Endometrium (tissue), 2 donors: Measurements from ENCODE around the gene TCERG1L.

Experiments
- FAIRE-seq: peaks from 2 replicates; lab custom pipeline; 2012; peaks lifted over from hg19 to GRCh38; lab: Jason Lieb, UNC
- donor health status: control.
- donor health status: control.

Gene TCERG1L

GRCh38 chr10:131207176-131207575 lies 104.3 kb downstream of the TCERG1L start:
- FAIRE-seq, result no peak

DNA sequence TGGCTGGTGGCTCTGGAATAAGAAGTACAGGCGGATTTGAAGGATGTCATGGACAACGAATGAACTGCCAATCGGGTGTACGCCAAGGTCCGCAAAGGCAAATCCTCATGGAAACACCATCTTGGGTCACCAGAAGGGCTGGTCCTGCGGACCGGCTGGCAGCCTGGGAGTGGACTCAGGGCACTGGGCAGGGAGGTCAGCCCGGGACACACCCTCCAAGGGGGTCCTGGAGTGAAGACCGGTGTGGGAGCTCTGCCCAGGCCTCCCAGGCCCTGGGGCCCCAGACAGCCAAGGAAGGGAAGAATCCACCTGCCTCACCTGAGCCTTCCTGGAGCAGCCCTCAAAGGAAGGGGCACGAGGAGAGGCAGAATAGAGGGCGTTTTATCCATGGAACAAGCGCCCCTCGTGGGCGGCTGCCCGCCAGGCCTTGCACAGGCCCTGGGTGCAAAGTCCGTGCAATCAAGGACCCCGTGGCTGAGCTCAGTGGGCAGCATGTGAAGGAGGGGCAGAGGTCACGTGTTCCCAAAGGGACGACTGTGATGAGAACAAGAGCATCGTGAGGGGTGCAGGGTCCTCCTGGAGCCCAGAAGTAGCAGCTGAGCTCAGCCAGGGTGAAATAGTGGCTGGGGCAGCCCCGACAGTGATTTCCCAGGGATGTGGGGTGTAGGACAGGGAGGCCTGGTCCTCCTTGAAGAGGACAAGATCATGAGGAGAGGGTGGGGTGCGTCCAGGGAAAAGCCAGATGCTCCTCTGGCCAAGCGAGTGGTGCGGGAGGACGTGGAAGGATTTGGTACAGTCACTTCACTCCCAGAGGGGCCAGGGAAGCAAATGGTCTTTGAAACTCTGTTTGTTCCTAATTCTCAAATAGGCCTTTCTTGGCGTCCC lies 105.2 kb downstream of the TCERG1L start:
- FAIRE-seq, result no peak

DNA sequence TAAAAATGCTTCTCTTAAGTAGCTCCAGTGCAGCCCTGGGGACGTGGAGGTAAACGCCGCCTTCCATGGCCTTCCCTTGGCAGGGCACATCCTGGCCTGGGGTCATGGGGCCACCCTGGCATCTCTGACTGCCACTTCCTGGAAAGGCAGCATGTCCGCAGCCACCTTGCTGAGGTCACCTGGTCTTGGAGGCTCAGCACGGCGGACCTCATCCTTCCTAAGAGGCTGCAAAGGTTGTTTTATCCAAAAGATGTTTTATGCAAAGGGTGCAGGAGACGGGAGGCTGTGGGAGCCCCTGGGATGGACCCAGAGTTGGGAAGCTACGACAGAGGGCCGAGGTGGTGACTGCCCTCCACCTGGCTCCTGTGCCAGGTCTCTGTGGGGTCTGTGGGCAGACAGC lies 106.0 kb downstream of the TCERG1L start:
- no peak for FAIRE-seq

- FAIRE-seq, result no peak
These were observed 106.9 kb downstream of the TCERG1L start for GRCh38 chr10:131204406-131205152.

GRCh38 chr10:131203456-131204357 lies 107.8 kb downstream of the TCERG1L start:
- FAIRE-seq, result no peak

GRCh38 chr10:131202990-131203389 lies 108.5 kb downstream of the TCERG1L start:
- no peak for FAIRE-seq

DNA sequence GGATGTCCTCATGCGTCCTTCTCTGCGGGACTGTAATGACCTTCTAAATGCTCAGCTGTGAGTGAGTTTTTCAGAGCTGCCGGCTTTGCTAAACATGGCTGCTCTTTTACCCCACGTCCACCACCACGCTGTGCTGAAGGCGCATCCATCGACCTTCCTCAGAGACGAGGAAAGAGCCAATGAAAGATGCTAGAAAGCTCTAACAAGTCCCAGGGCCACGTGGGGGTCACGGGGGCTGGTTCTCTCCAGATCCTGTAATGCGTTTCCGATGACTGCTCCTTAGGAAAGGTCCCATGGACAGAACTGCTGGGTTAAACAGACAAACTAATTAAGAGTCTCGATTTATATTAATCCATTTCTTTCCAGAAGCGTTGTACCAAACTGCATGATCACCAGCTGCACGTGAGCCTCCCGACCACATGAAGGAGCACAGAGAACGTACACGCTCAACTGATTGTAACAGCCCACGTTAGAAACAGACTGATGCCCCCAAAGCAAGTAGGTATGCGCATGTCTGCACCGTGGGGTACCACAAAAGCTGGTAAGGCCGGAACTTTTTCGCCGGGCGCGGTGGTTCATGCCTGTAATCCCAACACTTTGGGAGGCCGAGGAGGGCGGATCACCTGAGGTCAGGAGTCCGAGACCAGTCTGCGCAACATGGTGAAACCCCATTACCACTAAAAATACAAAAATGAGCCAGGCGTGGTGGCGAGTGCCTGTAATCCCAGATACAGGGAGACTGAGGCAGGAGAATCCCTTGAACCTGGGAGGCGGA lies 109.6 kb downstream of the TCERG1L start:
- no peak for FAIRE-seq

- no peak for FAIRE-seq
These were observed 110.6 kb downstream of the TCERG1L start for GRCh38 chr10:131200856-131201470.

DNA sequence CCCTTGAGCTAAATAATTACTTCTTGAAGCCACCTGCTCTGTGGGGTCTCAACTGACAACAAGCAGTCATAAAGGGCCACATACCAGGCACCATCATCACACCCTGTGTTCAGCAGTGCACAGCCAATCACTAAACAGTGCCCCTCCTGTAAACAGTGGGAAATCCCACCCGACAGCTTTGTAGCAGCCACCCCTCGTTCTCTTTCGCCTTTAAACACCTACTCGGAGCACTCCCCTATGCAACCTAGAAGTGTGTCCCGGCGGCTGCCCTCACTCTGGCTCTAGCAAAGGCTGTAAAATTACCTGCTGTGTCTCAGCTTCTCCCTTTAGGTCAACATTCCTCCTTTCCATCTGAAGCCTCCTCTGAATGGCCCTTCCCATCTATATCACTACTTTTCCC lies 111.9 kb downstream of the TCERG1L start:
- FAIRE-seq, result no peak

- FAIRE-seq, result no peak
These were observed 112.7 kb downstream of the TCERG1L start for GRCh38 chr10:131198843-131199242.

DNA sequence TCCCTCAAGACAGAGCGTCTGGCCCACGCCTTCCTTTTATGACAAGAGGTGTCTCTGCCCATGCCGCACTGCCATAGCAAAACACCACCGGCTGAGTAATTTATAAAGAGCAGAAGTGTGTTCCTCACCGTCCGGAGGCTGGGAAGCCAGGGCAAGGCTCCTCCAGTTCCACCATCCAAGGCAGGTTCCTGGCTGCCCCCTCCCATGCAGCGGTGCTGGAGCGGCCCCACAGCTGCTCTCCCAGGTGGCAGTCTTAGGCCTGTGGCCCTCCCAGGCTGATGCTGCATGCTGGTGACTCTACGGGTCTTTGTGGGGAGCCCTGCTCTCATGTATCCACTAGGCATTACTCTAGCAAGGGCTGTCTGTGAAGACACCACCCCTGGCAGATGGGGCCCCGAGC lies 113.1 kb downstream of the TCERG1L start:
- no peak for FAIRE-seq

DNA sequence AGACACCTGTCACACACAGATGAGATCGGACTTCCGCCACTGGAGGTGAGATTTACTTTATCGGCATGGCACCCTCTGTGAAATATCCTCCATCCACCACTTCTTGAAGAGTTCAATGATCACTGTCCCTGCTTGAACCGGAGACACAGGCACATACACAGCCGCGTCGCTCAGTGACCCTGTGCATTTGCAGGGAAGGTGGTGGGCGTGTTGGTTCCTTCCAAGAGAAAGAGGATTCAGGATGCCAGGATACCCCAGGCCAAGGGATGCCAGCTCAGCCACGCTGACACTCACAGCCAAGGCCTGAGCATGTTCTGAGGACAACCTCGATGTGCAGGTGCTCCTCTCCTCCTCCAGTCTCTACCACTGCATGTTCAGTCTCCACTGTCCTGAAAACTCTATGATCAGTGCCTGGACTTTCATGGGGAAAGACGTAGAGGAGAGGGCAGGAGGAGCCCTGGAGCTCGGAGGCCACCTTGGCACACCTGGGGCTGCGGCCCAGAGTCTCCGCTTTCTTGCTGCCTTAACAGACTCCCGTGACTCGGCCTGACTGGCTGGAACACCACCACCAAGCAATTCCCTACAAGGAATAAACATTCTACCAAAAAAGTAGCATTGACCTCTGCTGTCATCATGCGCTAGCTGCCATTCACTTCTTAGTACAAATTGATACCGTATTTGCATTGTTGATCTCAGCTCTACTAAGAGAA lies 115.2 kb downstream of the TCERG1L start:
- FAIRE-seq, result no peak

DNA sequence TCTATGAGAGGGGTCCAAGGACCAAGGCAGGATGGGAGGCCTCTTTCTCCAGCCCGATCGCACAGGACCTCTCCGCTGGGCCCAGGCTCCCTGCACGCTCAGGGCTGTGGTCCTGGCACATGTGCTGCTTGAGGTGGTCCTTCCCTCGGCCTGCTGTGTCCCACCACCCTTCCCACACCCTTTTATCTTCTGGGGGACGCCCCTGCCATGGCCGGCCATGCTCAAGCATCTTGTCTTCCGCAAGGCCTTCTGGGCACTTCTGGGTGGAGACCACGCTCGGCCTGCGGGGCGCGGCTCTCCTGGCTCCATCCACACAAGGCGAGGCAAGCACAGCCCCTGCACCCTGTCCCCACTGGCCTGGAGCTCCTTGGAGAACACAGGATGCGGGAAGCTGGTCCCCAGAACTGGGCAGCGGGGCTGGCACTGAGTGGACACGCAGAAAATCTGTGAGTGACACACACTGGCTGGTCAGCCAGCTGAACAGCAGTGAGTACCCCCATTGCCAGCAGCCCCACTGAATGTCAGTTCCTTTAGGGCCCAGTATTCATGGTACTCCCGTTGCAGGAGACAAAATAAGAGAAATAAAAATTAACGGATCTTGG lies 115.9 kb downstream of the TCERG1L start:
- FAIRE-seq, result no peak

- FAIRE-seq, result no peak
These were observed 116.4 kb downstream of the TCERG1L start for GRCh38 chr10:131195116-131195515.

DNA sequence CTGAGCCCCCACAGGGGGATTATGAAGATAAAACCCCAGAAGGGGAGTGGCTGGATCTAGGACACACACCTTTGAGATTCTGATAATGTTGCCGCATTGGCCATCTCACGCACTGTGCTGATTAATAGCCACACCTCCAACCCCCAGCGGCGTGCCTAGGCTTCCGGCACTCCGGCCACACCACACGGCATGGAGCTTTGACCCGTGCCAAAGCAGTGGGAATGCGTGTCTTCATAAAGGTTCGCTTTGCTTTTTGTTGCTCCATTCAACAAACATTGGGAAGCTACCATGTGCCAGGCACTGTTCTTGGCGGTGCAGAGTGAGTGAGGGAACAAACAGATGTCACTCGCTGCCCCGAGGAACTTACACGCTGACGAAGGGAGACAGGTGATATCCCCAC lies 117.6 kb downstream of the TCERG1L start:
- FAIRE-seq, result no peak

GRCh38 chr10:131188494-131188893 lies 123.0 kb downstream of the TCERG1L start:
- no peak for FAIRE-seq

DNA sequence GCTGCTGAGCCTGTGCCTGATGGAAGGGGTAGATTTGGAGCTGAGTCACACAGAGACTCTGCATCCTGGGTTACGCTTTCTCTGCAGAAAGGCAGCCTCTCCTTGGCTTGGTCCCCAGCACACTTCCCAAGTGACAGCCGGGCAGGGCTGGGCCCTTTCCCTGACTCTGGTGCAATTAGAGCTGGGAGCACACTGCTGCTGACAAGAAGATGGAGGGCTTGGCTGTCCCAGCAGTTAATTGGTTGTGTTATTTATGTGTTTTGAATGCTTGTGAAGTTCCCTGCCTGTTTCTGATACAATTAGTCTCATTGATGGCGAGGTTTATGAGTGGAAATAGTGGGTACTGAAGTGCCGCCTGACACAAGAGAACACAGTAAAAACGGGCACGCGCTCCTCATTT lies 123.6 kb downstream of the TCERG1L start:
- FAIRE-seq, result no peak

DNA sequence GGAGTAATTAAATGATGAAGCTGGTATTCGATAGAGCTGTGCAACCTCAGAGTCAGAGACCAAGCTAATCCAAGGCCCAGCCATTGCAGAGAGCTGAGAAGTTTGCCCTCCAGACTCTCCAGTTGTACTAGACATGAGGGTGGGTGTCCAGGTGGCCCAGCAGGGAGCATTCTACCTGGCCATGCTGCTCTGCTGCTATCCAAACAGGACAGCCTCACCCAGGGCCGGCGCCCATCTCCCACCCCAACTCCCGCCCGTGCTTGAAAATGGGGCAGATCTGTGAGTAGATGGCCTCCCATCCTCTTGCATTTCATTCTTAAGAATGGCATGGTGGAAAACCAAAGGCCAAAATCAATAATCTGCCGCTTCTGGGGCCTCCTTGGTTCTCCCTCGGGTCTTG lies 124.2 kb downstream of the TCERG1L start:
- FAIRE-seq, result no peak

- FAIRE-seq, result no peak
These were observed 124.8 kb downstream of the TCERG1L start for GRCh38 chr10:131186547-131187253.
